Loucy (cell line): ENCODE data around the gene CSNK1G2.

ENCODE experiments used
- H2AFZ ChIP-seq: fragments of 200-600 bp; sonication (generic); 2 replicates; pipeline ENCODE4 v1.6.0; 2016; ENCODE audit warnings: antibody characterized with exemption, mild to moderate bottlenecking, low read length, moderate library complexity
- H3F3A ChIP-seq: fragments of 200-600 bp; 2 replicates; pipeline ENCODE4 v1.6.0; 2016; ENCODE audit warnings: antibody characterized with exemption, low read depth, mild to moderate bottlenecking
- H3K27me3 ChIP-seq: fragments of 200-600 bp; sonication (generic); 2 replicates; pipeline ENCODE4 v1.6.1; 2014; ENCODE audit warnings: low read length, mild to moderate bottlenecking; ENCODE audit not compliant: insufficient read depth, poor library complexity, severe bottlenecking
- H3K36me3 ChIP-seq: fragments of 200-600 bp; sonication (generic); 2 replicates; pipeline ENCODE4 v1.6.1; 2016; ENCODE audit warnings: low read length; ENCODE audit not compliant: insufficient read depth
- H3K4me1 ChIP-seq: fragments of 200-600 bp; sonication (generic); 2 replicates; pipeline ENCODE4 v1.5.1; 2014; ENCODE audit warnings: low read length, mild to moderate bottlenecking; ENCODE audit not compliant: insufficient read depth, poor library complexity, severe bottlenecking
- H3K4me2 ChIP-seq: fragments of 200-600 bp; sonication (generic); 2 replicates; pipeline ENCODE4 v1.6.0; 2014; ENCODE audit warnings: antibody characterized with exemption, low read length, low read depth, mild to moderate bottlenecking; ENCODE audit not compliant: poor library complexity, severe bottlenecking
- H3K4me3 ChIP-seq: fragments of 200-600 bp; sonication (generic); 2 replicates; pipeline ENCODE4 v1.5.1; 2014; ENCODE audit warnings: low read length, mild to moderate bottlenecking, mixed read lengths; ENCODE audit not compliant: poor library complexity, severe bottlenecking
- H3K79me2 ChIP-seq: fragments of 200-600 bp; sonication (generic); 2 replicates; pipeline ENCODE4 v1.6.1; 2014; ENCODE audit warnings: low read length; ENCODE audit not compliant: insufficient read depth
- H3K9ac ChIP-seq: fragments of 200-600 bp; sonication (generic); 2 replicates; pipeline ENCODE4 v1.6.0; 2014; ENCODE audit warnings: mild to moderate bottlenecking, low read depth, low read length, moderate library complexity; ENCODE audit not compliant: poor library complexity, severe bottlenecking
- H3K9me2 ChIP-seq: fragments of 200-600 bp; sonication (generic); replicated peaks from 2 replicates; pipeline ENCODE4 v1.6.1; 2016; ENCODE audit warnings: low read depth, low read length, mixed read lengths
- H3K9me3 ChIP-seq: fragments of 200-600 bp; sonication (generic); 2 replicates; pipeline ENCODE4 v1.6.1; 2014; ENCODE audit warnings: mild to moderate bottlenecking, antibody characterized with exemption, low read length, low read depth; ENCODE audit not compliant: insufficient read depth
- H4K20me1 ChIP-seq: fragments of 200-600 bp; sonication (generic); 2 replicates; pipeline ENCODE4 v1.6.0; 2014; ENCODE audit warnings: antibody characterized with exemption, low read length, mild to moderate bottlenecking; ENCODE audit not compliant: insufficient read depth, poor library complexity, severe bottlenecking
- CTCF ChIP-seq: fragments of 200-600 bp; sonication (generic); conservative IDR thresholded peaks from 2 replicates; pipeline ENCODE4 v1.5.1; 2014; ENCODE audit warnings: mild to moderate bottlenecking, antibody characterized with exemption, low read length
- EZH2phosphoT487 ChIP-seq: fragments of 200-600 bp; IDR thresholded peaks from 2 replicates; pipeline ENCODE4 v1.6.1; 2018; ENCODE audit warnings: antibody characterized with exemption, mild to moderate bottlenecking, moderate library complexity, borderline replicate concordance

CSNK1G2 gene

GRCh38 chr19:1933244-1933643, 7.7 kb upstream of the CSNK1G2 start:
- TF ChIP-seq CTCF (no peak), EZH2phosphoT487 (no peak)
- Histone ChIP-seq H3K4me2 (no peak overlapping the region), H3K9me2 (no peaks in the 10 kb centered on the region), H3K9me3 (no peaks in the 10 kb centered on the region), H3K36me3 (no peaks in the 10 kb centered on the region), H3F3A (no peaks in the 10 kb centered on the region), H3K4me1 (peaks cover 9% of the 10 kb centered on the region), H2AFZ (no peak overlapping the region), H3K27me3 (no peaks in the 10 kb centered on the region), H3K9ac (no peak overlapping the region), H4K20me1 (no peaks in the 10 kb centered on the region), H3K4me3 (no peak overlapping the region), H3K79me2 (no peaks in the 10 kb centered on the region)

GRCh38 chr19:1933942-1934341, 7.0 kb upstream of the CSNK1G2 start:
- no peaks in the 10 kb centered on the region for H3F3A ChIP-seq
- H3K4me3 ChIP-seq = no peak overlapping the region
- H4K20me1 ChIP-seq = no peaks in the 10 kb centered on the region
- no peak overlapping the region for H2AFZ ChIP-seq
- H3K79me2 ChIP-seq = no peaks in the 10 kb centered on the region
- no peak overlapping the region for H3K4me2 ChIP-seq
- no peak for TF ChIP-seq EZH2phosphoT487
- no peak for TF ChIP-seq CTCF
- no peaks in the 10 kb centered on the region for H3K36me3 ChIP-seq
- H3K27me3 ChIP-seq = no peaks in the 10 kb centered on the region
- H3K9me3 ChIP-seq = no peaks in the 10 kb centered on the region
- H3K9me2 ChIP-seq = no peaks in the 10 kb centered on the region
- H3K4me1 ChIP-seq = peaks cover 9% of the 10 kb centered on the region
- H3K9ac ChIP-seq = no peak overlapping the region

GRCh38 chr19:1935484-1936208, 5.3 kb upstream of the CSNK1G2 start:
- H2AFZ ChIP-seq = no peak overlapping the region
- H3K4me3 ChIP-seq = no peak overlapping the region
- no peaks in the 10 kb centered on the region for H3K27me3 ChIP-seq
- no peaks in the 10 kb centered on the region for H3K9me2 ChIP-seq
- H3K4me2 ChIP-seq = no peak overlapping the region
- no peaks in the 10 kb centered on the region for H3K9me3 ChIP-seq
- H3K9ac ChIP-seq = no peak overlapping the region
- H3K79me2 ChIP-seq = peaks cover 10% of the 10 kb centered on the region; the same call in 1 of the 2 replicates
- no peaks in the 10 kb centered on the region for H4K20me1 ChIP-seq
- no peak for TF ChIP-seq EZH2phosphoT487
- TF ChIP-seq CTCF = no peak
- H3K4me1 ChIP-seq = peaks cover 7% of the 10 kb centered on the region
- H3K36me3 ChIP-seq = no peaks in the 10 kb centered on the region
- H3F3A ChIP-seq = no peaks in the 10 kb centered on the region
